GM12878 (cell line): ENCODE results near the gene ABHD3. TPM values are rescaled to one million over a fixed set of nuclear protein-coding genes. Genes with fewer than 3 reads are reported as not detected.

ENCODE experiments used
- BACH1 ChIP-seq: fragments of 450-650 bp; IDR thresholded peaks from 2 replicates; pipeline ENCODE4 v1.6.1; 2017; ENCODE audit warnings: mild to moderate bottlenecking, borderline replicate concordance
- BRCA1 ChIP-seq: IDR thresholded peaks from 2 replicates; pipeline ENCODE4 v1.6.1; 2011; ENCODE audit warnings: low read depth, low read length, improper control_type of control experiment
- CBFB ChIP-seq: IDR thresholded peaks from 2 replicates; pipeline ENCODE4 v1.6.1; 2016; ENCODE audit warnings: antibody characterized with exemption, low read depth
- CREM ChIP-seq: IDR thresholded peaks from 2 replicates; pipeline ENCODE4 v1.6.1; 2014; ENCODE audit warnings: antibody characterized with exemption, low read depth
- GATAD2B ChIP-seq: fragments of 450-650 bp; conservative IDR thresholded peaks from 2 replicates; pipeline ENCODE4 v1.6.1; 2017; ENCODE audit warnings: low read depth, mild to moderate bottlenecking, moderate library complexity
- LARP7 ChIP-seq: fragments of 450-650 bp; IDR thresholded peaks from 2 replicates; pipeline ENCODE4 v1.6.1; 2017; ENCODE audit warnings: mild to moderate bottlenecking
- MXI1 ChIP-seq: fragments of 150-350 bp; IDR thresholded peaks from 2 replicates; pipeline ENCODE4 v1.6.1; 2011; ENCODE audit warnings: low read depth, mild to moderate bottlenecking, inconsistent platforms, low read length, improper control_type of control experiment
- NFYA ChIP-seq: IDR thresholded peaks from 2 replicates; pipeline ENCODE4 v1.6.1; 2011; ENCODE audit warnings: low read depth, mild to moderate bottlenecking, low read length, improper control_type of control experiment, borderline replicate concordance
- NR2C2 ChIP-seq: IDR thresholded peaks from 2 replicates; pipeline ENCODE4 v1.6.1; 2011; ENCODE audit warnings: borderline replicate concordance, low read depth; ENCODE audit not compliant: control insufficient read depth, insufficient read length
- NR2F1 ChIP-seq: fragments of 450-650 bp; conservative IDR thresholded peaks from 2 replicates; pipeline ENCODE4 v1.6.1; 2017; ENCODE audit warnings: mild to moderate bottlenecking
- PAX8 ChIP-seq: fragments of 450-650 bp; IDR thresholded peaks from 2 replicates; pipeline ENCODE4 v1.6.1; 2017; ENCODE audit warnings: mild to moderate bottlenecking, moderate library complexity
- RELA ChIP-seq: fragments of 450-650 bp; IDR thresholded peaks from 2 replicates; pipeline ENCODE4 v1.8.0; 2014; ENCODE audit warnings: borderline replicate concordance; ENCODE audit not compliant: partially characterized antibody
- SMAD1 ChIP-seq: fragments of 450-650 bp; IDR thresholded peaks from 2 replicates; pipeline ENCODE4 v1.6.1; 2018; ENCODE audit warnings: mild to moderate bottlenecking, low read depth; ENCODE audit not compliant: partially characterized antibody
- SMAD5 ChIP-seq: IDR thresholded peaks from 2 replicates; pipeline ENCODE4 v1.6.1; 2016; ENCODE audit warnings: antibody characterized with exemption, low read depth
- SMC3 ChIP-seq: IDR thresholded peaks from 2 replicates; pipeline ENCODE4 v1.6.1; 2011; ENCODE audit warnings: low read length, improper control_type of control experiment, borderline replicate concordance
- SP1 ChIP-seq: IDR thresholded peaks from one replicate; pipeline ENCODE4 v1.6.1; 2011; ENCODE audit warnings: low read depth, low read length
- TAF1 ChIP-seq: IDR thresholded peaks from 2 replicates; pipeline ENCODE4 v1.6.1; 2011; ENCODE audit warnings: mild to moderate bottlenecking, low read depth, low read length, borderline replicate concordance
- YBX1 ChIP-seq: fragments of 450-650 bp; IDR thresholded peaks from 2 replicates; pipeline ENCODE4 v1.6.1; 2016; ENCODE audit warnings: antibody characterized with exemption
- ZZZ3 ChIP-seq: IDR thresholded peaks from 2 replicates; pipeline ENCODE4 v1.6.1; 2011; ENCODE audit warnings: low read depth; ENCODE audit not compliant: control insufficient read depth, insufficient read length
- polyA plus RNA-seq, 11 experiments: library from polyadenylated mRNA; depleted of rRNA in 4 of 11; unstranded in 6 of 11; stranded (reverse) in 5 of 11; fragments of >200 nt; fragmentation: Nextera tagmentation in 4 of 11; fragmentation: Illumina TruSeq in 1 of 11; extraction: Ambion mirVana in 4 of 11; extraction: Trizol in 1 of 11; gene quantifications; 1 replicate in 1 of 11; 2 replicates in 10 of 11; pipeline versions ENCODE4 v1.2.1 to v1.2.3, GENCODE V29; 2011 to 2016; ENCODE audit warnings: inconsistent platforms in 2 of 11, missing spikeins in 2 of 11, low read depth in 1 of 11
- total RNA-seq, 4 experiments: library from RNA; depleted of rRNA in 3 of 4; stranded (reverse); fragments of >200 nt in 3 of 4; fragmentation: Illumina TruSeq in 1 of 4; extraction: Trizol in 1 of 4; gene quantifications; 2 replicates each; pipeline versions ENCODE4 v1.2.1 to v1.2.3, GENCODE V29; 2013 to 2021
- TF ChIP-seq, protein P1 (sequence below): fragments of 450-650 bp; IDR thresholded peaks from 2 replicates; pipeline ENCODE4 v1.6.1; 2017; ENCODE audit warnings: mild to moderate bottlenecking, low read depth, inconsistent platforms; ENCODE audit not compliant: poor library complexity, severe bottlenecking
- TF ChIP-seq, protein P2 (sequence below): fragments of 450-650 bp; IDR thresholded peaks from 2 replicates; pipeline ENCODE4 v1.6.1; 2016; ENCODE audit warnings: mild to moderate bottlenecking
- TF ChIP-seq, protein P3 (sequence below): fragments of 450-650 bp; IDR thresholded peaks from 2 replicates; pipeline ENCODE4 v1.6.1; 2018; ENCODE audit warnings: borderline replicate concordance, mild to moderate bottlenecking; ENCODE audit not compliant: partially characterized antibody
- TF ChIP-seq, protein P4 (sequence below): fragments of 450-650 bp; conservative IDR thresholded peaks from 2 replicates; pipeline ENCODE4 v1.6.1; 2017; ENCODE audit warnings: mild to moderate bottlenecking, moderate library complexity

The ABHD3 gene
- total and polyA plus RNA-seq, 10 of the 15 experiments (the other 5 are each of a cell fraction or from before 2014, with no cell fraction given) = 4.9 to 49.8 (median 18.3) TPM

DNA sequence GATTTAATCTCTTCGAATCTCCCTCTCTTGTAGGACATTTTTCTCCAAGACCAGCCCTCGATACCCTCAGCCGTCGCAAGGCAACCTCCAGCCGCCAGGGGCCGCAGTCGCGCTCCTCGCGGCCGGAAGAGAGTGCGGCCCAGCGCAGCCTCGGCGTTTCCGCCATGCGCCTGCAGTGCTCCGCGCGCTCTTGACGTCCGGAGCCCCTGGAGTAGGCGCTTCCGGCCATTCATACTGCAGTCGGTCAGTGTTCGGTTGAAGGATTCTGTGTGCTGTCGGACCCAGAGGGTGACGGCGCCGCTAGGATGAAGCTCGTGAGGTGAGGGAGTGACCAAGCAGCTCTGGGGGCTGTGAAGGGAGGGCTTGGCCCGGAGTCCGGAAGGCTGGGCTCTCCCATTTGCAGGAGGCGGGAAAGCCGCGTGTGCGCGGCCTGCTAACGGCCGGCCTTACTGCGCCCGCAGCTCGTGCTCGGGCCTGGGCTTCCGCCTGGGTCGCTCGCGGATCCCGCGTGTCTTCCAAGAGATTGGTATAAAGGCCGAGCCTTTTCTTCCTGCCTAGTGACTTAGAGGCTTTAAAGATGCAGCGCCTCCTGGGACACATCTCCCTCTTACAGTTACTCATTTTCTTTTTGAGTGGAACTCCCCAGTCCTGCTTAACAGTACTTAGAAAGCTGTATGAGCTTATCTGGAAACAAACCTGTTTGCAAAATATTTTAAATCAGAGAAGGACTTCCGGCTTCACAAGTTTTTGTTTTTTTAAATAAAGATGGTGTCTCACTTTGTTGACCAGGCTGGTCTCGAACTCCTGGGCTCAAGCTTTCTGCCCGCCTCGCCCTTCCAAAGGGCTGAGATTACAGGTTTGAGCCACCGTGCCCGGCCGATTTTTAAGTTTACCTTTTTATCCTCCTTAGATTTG is 92.2 kb downstream of the ABHD3 start, which contains the start of gene SNRPD1 (continued):
- TF ChIP-seq GATAD2B = peak; percentile 86
- peak; percentile 49 for TF ChIP-seq SP1
- peak; percentile 71 for TF ChIP-seq RELA
- TF ChIP-seq, protein P1, sequence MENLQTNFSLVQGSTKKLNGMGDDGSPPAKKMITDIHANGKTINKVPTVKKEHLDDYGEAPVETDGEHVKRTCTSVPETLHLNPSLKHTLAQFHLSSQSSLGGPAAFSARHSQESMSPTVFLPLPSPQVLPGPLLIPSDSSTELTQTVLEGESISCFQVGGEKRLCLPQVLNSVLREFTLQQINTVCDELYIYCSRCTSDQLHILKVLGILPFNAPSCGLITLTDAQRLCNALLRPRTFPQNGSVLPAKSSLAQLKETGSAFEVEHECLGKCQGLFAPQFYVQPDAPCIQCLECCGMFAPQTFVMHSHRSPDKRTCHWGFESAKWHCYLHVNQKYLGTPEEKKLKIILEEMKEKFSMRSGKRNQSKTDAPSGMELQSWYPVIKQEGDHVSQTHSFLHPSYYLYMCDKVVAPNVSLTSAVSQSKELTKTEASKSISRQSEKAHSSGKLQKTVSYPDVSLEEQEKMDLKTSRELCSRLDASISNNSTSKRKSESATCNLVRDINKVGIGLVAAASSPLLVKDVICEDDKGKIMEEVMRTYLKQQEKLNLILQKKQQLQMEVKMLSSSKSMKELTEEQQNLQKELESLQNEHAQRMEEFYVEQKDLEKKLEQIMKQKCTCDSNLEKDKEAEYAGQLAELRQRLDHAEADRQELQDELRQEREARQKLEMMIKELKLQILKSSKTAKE = no peak
- TF ChIP-seq, protein P2, sequence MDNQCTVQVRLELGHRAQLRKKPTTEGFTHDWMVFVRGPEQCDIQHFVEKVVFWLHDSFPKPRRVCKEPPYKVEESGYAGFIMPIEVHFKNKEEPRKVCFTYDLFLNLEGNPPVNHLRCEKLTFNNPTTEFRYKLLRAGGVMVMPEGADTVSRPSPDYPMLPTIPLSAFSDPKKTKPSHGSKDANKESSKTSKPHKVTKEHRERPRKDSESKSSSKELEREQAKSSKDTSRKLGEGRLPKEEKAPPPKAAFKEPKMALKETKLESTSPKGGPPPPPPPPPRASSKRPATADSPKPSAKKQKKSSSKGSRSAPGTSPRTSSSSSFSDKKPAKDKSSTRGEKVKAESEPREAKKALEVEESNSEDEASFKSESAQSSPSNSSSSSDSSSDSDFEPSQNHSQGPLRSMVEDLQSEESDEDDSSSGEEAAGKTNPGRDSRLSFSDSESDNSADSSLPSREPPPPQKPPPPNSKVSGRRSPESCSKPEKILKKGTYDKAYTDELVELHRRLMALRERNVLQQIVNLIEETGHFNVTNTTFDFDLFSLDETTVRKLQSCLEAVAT = no peak
- TF ChIP-seq SMAD5 = peak; percentile 87
- TF ChIP-seq, protein P3, sequence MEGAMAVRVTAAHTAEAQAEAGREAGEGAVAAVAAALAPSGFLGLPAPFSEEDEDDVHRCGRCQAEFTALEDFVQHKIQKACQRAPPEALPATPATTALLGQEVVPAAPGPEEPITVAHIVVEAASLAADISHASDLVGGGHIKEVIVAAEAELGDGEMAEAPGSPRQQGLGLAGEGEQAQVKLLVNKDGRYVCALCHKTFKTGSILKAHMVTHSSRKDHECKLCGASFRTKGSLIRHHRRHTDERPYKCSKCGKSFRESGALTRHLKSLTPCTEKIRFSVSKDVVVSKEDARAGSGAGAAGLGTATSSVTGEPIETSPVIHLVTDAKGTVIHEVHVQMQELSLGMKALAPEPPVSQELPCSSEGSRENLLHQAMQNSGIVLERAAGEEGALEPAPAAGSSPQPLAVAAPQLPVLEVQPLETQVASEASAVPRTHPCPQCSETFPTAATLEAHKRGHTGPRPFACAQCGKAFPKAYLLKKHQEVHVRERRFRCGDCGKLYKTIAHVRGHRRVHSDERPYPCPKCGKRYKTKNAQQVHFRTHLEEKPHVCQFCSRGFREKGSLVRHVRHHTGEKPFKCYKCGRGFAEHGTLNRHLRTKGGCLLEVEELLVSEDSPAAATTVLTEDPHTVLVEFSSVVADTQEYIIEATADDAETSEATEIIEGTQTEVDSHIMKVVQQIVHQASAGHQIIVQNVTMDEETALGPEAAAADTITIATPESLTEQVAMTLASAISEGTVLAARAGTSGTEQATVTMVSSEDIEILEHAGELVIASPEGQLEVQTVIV = peak; percentile 73
- TF ChIP-seq PAX8 = no peak
- peak; percentile 70 for TF ChIP-seq CBFB
- no peak for TF ChIP-seq ZZZ3
- no peak for TF ChIP-seq SMAD1
- TF ChIP-seq NR2F1 = peak; percentile 43
- TF ChIP-seq LARP7 = peak; percentile 87
- TF ChIP-seq SMC3 = peak; percentile 41; the same call in 1 of the 2 replicates
- TF ChIP-seq, protein P4, sequence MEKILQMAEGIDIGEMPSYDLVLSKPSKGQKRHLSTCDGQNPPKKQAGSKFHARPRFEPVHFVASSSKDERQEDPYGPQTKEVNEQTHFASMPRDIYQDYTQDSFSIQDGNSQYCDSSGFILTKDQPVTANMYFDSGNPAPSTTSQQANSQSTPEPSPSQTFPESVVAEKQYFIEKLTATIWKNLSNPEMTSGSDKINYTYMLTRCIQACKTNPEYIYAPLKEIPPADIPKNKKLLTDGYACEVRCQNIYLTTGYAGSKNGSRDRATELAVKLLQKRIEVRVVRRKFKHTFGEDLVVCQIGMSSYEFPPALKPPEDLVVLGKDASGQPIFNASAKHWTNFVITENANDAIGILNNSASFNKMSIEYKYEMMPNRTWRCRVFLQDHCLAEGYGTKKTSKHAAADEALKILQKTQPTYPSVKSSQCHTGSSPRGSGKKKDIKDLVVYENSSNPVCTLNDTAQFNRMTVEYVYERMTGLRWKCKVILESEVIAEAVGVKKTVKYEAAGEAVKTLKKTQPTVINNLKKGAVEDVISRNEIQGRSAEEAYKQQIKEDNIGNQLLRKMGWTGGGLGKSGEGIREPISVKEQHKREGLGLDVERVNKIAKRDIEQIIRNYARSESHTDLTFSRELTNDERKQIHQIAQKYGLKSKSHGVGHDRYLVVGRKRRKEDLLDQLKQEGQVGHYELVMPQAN = 0 out of 2 replicates have a peak, but pooled peaks have one; percentile 89
- peak; percentile 44; the same call in 1 of the 2 replicates for TF ChIP-seq BACH1
- no peak for TF ChIP-seq YBX1
- no peak for TF ChIP-seq NFYA
- peak; percentile 98 for TF ChIP-seq TAF1
- TF ChIP-seq NR2C2 = no peak
- TF ChIP-seq CREM = peak; percentile 89
- TF ChIP-seq BRCA1 = no peak
- TF ChIP-seq MXI1 = peak; percentile 98
